B cell (primary cell): ENCODE measurements around the gene DISP1.

Experiments used
- EZH2 ChIP-seq: IDR thresholded peaks from 2 replicates; pipeline ENCODE4 v1.6.1; 2012; ENCODE audit warnings: borderline replicate concordance, low read depth, mild to moderate bottlenecking, moderate library complexity, low read length; ENCODE audit not compliant: insufficient read depth, poor library complexity, severe bottlenecking
- TF ChIP-seq, protein P1 (sequence below): fragments of 200-600 bp; IDR thresholded peaks from one replicate; pipeline ENCODE4 v1.8.0; 2022; ENCODE audit warnings: antibody characterized with exemption, mild to moderate bottlenecking

DNA sequence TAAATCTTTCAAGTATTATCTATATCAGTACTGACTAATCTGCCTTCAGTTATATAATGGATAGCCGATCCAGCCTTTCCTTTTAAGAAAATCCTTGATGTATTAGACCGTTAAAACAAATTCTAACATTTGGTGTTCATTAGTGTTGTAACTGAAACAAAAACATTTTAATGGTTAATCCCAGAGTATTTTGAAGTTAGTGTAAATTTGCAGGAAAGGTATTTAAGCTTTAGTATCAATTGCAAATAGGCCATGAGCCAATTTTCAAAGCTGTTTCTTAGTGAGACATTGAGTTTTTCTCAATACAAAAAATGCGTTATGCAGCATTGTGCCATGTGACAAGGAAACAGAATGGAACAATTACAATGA, 29.6 kb downstream of the DISP1 start:
- TF ChIP-seq, protein P1, sequence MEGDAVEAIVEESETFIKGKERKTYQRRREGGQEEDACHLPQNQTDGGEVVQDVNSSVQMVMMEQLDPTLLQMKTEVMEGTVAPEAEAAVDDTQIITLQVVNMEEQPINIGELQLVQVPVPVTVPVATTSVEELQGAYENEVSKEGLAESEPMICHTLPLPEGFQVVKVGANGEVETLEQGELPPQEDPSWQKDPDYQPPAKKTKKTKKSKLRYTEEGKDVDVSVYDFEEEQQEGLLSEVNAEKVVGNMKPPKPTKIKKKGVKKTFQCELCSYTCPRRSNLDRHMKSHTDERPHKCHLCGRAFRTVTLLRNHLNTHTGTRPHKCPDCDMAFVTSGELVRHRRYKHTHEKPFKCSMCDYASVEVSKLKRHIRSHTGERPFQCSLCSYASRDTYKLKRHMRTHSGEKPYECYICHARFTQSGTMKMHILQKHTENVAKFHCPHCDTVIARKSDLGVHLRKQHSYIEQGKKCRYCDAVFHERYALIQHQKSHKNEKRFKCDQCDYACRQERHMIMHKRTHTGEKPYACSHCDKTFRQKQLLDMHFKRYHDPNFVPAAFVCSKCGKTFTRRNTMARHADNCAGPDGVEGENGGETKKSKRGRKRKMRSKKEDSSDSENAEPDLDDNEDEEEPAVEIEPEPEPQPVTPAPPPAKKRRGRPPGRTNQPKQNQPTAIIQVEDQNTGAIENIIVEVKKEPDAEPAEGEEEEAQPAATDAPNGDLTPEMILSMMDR: no peak
- TF ChIP-seq EZH2: no peak
